HG02588 (cell line): ENCODE measurements around the gene HHIP.
"Not testable (repeated sequence)": the region's sequence is repeated elsewhere in the genome, so short reads cannot be mapped to it uniquely, and the experiment has no call there.

Experiments used
- ATAC-seq: cut with Tn5 transposase; IDR thresholded peaks from one replicate; pipeline ENCODE4 v1.9.1; 2021; ENCODE audit warnings: mild to moderate bottlenecking, moderate library complexity; ENCODE audit not compliant: unreplicated experiment

HHIP gene

GRCh38 chr4:144739511-144740033, 93.6 kb downstream of the HHIP start:
- ATAC-seq, result no peak

GRCh38 chr4:144740316-144740715, 94.4 kb downstream of the HHIP start:
- no peak for ATAC-seq

DNA sequence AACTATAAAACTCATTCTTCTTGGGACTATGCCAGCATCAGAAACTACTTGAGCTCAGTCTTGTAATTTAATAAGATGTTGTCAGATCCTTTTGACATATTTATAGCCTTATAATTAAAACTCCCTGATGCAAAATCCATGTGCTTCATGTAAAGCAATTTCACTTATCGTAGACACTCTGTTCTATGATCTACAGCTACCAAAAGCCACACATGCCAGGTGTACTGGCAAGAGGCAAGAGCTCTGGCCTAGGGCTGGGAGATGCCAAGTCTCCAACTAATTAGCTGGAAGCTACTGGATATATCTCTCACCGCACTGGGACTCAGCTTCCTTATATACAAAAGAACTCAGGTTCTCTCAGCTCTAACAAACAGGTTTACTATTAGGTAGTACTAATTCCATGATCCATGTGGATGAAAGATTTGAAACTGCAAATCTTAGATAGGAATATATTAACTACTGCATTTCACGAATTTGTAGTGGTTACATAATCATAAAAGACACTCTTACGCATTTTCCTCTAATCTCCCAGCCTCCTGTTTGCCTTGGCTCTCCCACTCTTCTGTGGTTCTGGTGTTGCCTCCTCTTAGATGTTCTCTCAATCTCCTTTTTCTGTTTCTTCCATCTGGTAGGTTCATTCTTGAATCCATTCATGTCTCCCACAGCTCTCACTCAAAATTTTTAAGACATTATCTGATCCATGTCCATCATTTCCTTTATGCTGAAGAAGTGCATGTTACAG, 103.0 kb downstream of the HHIP start:
- no peak for ATAC-seq

- ATAC-seq, result no peak
These were observed 104.4 kb downstream of the HHIP start for GRCh38 chr4:144750348-144750747.

GRCh38 chr4:144754562-144755410, 108.8 kb downstream of the HHIP start:
- ATAC-seq, result no peak

GRCh38 chr4:144757969-144758368, 112.0 kb downstream of the HHIP start:
- ATAC-seq, result no peak

GRCh38 chr4:144768809-144769208, 122.9 kb downstream of the HHIP start:
- ATAC-seq, result not testable (repeated sequence)

- no peak for ATAC-seq
These were observed 132.4 kb downstream of the HHIP start for GRCh38 chr4:144778364-144778763.

GRCh38 chr4:144782345-144782744, 136.4 kb downstream of the HHIP start:
- no peak for ATAC-seq

- ATAC-seq, result no peak
These were observed 140.0 kb downstream of the HHIP start for GRCh38 chr4:144785961-144786360.

- peak; percentile 71 for ATAC-seq
These were observed 141.7 kb downstream of the HHIP start for GRCh38 chr4:144787365-144788258.

- no peak for ATAC-seq
These were observed 142.5 kb downstream of the HHIP start for GRCh38 chr4:144788469-144788868.

DNA sequence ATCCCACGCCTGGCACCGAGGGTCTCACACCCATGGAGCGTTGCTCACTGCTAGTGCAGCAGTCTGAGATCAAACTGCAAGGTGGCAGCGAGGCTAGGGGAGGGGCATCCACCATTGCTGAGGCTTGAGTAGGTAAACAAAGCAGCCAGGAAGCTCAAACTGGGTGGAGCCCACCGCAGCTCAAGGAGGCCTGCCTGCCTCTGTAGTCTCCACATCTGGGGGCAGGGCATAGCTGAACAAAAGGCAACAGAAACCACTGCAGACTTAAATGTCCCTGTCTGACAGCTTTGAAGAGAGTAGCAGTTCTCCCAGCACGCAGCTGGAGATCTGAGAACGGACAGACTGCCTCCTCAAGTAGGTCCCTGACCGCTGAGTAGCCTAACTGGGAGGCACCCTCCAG, 146.0 kb downstream of the HHIP start:
- not testable (repeated sequence) for ATAC-seq
